ENCODE measurements around the gene STEAP1.

The STEAP1 gene

GRCh38 chr7:90172624-90173023, 18.4 kb downstream of the STEAP1 start:
- TF ChIP-seq TAF1 (IDR thresholded peaks at IDR 0.05; ENCODE audit: borderline replicate concordance, insufficient read depth, low read length): no peak
- TF ChIP-seq FOXP2 (optimal IDR thresholded peaks at IDR 0.05; ENCODE audit: borderline replicate concordance, extremely low read depth, extremely low read length, insufficient read depth): no peak

DNA sequence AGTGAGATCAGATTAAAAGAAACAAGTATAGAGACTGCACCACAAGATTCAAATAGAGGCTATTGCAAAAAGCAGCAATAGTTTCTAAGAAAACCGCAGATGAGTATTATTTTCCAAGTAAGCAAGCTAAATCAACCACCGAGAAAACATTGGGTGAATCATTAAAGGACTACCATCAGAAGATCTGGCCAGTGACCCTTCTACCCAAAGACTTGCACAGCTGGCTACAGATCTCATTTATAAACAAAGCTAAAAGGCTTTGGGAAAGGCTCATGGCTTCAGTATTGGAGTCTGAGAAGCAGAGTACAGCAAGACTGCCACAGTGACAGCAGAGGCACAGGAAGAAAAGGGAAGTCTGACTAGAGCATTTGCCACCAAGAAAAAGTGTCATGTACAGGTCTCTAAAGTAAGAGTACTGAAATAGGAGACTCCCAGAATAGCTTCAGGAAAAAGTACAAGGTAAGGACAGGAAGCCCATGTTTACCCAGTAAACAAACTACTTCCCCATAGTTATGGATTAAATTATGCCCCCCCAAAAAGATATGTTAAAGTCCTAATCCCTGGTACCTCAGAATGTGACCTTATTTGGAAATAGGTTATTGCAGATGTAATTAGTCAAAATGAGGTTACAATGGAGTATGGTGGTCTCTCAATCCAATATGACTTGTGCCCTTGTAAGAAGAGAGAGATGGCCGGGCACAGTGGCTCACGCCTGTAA, 19.0 kb downstream of the STEAP1 start:
- no peak for TF ChIP-seq SIN3A (IDR thresholded peaks at IDR 0.05; ENCODE audit: borderline replicate concordance, insufficient read depth, low read length)
- TF ChIP-seq REST (IDR thresholded peaks at IDR 0.05; ENCODE audit: insufficient read depth in 1 of 2, low read depth in 2 of 2, low read length in 2 of 2): no peak
- TF ChIP-seq FOXP2 (optimal IDR thresholded peaks at IDR 0.05; ENCODE audit: borderline replicate concordance, extremely low read depth, extremely low read length, insufficient read depth): no peak
- no peak for TF ChIP-seq TAF1 (IDR thresholded peaks at IDR 0.05; ENCODE audit: borderline replicate concordance, insufficient read depth, low read length)
- no peak for TF ChIP-seq POLR2AphosphoS5 (IDR thresholded peaks at IDR 0.05; ENCODE audit: low read depth, low read length)

DNA sequence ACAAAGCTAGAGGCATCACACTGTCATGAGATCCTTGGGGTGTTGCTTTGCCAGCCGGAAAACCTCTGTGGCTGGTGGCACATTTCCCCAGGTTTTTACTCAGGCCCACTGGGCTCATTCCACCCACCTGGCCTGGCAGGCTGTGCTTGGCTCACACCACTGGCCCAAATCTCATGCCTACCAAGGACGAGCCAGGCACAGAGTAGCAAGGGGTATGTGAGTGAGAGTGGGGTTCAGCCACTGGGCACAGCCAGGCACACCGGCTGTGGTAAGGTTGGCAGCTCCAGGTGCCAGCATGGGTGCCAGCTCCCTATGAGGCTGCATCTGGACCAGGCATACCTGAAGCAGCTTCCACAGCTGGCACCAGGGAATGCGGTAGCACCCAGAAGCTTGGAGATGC, 21.4 kb downstream of the STEAP1 start:
- TF ChIP-seq REST (IDR thresholded peaks at IDR 0.05; ENCODE audit: insufficient read depth in 1 of 2, low read depth in 2 of 2, low read length in 2 of 2): no peak
- TF ChIP-seq SIN3A (IDR thresholded peaks at IDR 0.05; ENCODE audit: borderline replicate concordance, insufficient read depth, low read length): no peak
- no peak for TF ChIP-seq FOXP2 (optimal IDR thresholded peaks at IDR 0.05; ENCODE audit: borderline replicate concordance, extremely low read depth, extremely low read length, insufficient read depth)
- no peak for TF ChIP-seq POLR2AphosphoS5 (IDR thresholded peaks at IDR 0.05; ENCODE audit: low read depth, low read length)
- TF ChIP-seq TAF1 (IDR thresholded peaks at IDR 0.05; ENCODE audit: borderline replicate concordance, insufficient read depth, low read length): no peak

GRCh38 chr7:90176195-90176594, 21.9 kb downstream of the STEAP1 start:
- no peak for TF ChIP-seq FOXP2 (optimal IDR thresholded peaks at IDR 0.05; ENCODE audit: borderline replicate concordance, extremely low read depth, extremely low read length, insufficient read depth)
- no peak for TF ChIP-seq REST (IDR thresholded peaks at IDR 0.05; ENCODE audit: insufficient read depth in 1 of 2, low read depth in 2 of 2, low read length in 2 of 2)
- no peak for TF ChIP-seq POLR2AphosphoS5 (IDR thresholded peaks at IDR 0.05; ENCODE audit: low read depth, low read length)
- TF ChIP-seq SIN3A (IDR thresholded peaks at IDR 0.05; ENCODE audit: borderline replicate concordance, insufficient read depth, low read length): no peak
- TF ChIP-seq TAF1 (IDR thresholded peaks at IDR 0.05; ENCODE audit: borderline replicate concordance, insufficient read depth, low read length): no peak

DNA sequence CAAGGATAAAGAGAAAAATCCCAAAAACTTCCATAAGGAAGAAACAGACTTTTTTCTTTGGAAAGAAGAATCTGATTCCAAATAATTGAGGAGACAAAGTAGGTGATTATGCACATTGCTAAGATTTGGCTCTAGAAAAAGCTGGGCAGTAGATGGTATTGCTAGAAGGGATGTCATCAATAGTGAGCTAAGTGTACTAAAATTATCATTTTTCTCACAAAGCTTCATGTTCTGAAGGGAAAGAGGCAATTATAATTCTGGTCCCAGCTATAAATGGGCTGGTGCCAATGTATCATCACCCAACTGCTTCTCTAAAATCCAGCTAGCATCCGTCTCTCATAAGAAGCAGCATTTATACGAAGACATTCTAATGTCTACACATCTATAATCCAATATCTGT, 23.9 kb downstream of the STEAP1 start:
- TF ChIP-seq POLR2AphosphoS5 (IDR thresholded peaks at IDR 0.05; ENCODE audit: low read depth, low read length): no peak
- TF ChIP-seq TAF1 (IDR thresholded peaks at IDR 0.05; ENCODE audit: borderline replicate concordance, insufficient read depth, low read length): no peak
- TF ChIP-seq SIN3A (IDR thresholded peaks at IDR 0.05; ENCODE audit: borderline replicate concordance, insufficient read depth, low read length): no peak
- no peak for TF ChIP-seq FOXP2 (optimal IDR thresholded peaks at IDR 0.05; ENCODE audit: borderline replicate concordance, extremely low read depth, extremely low read length, insufficient read depth)
- TF ChIP-seq REST (IDR thresholded peaks at IDR 0.05; ENCODE audit: insufficient read depth in 1 of 2, low read depth in 2 of 2, low read length in 2 of 2): no peak
